Omental fat pad (tissue), 4 donors: ENCODE measurements around the gene ZBTB5. TPM values are rescaled to one million over a fixed set of nuclear protein-coding genes. Genes with fewer than 3 reads are reported as not detected.

Experiments
- ATAC-seq: fragments of 150-250 bp; one replicate; pipeline ENCODE4 v1.9.1; 2016; ENCODE audit warnings: mild to moderate bottlenecking, moderate library complexity; ENCODE audit not compliant: low FRiP score
- DNase-seq: peaks from one replicate; pipeline ENCODE4 v3.0.0-alpha.2; 2019; ENCODE audit warnings: low spot score
- CTCF ChIP-seq, 3 donors: fragments of 450-650 bp; IDR thresholded peaks; one replicate each; pipeline ENCODE4 v1.5.1; 2016 to 2017; ENCODE audit warnings: antibody characterized with exemption in 3 of 3, mild to moderate bottlenecking in 3 of 3, moderate library complexity in 2 of 3
- total RNA-seq, 4 donors: library from RNA; depleted of rRNA; stranded (reverse); fragments of >200 nt; gene quantifications; one replicate each; pipeline ENCODE4 v1.1.0, GENCODE V29; 2016

Gene ZBTB5
- total RNA-seq, 4 donors from 2014 or later: 7.4 to 8.7 (median 7.8) TPM

GRCh38 chr9:37499297-37499696 is 34.0 kb upstream of the ZBTB5 start:
- no peak for DNase-seq
- ATAC-seq: no peak
- TF ChIP-seq CTCF (IDR thresholded peaks at IDR 0.05): no peak

- no peak for TF ChIP-seq CTCF (IDR thresholded peaks at IDR 0.05)
- no peak for DNase-seq
- no peak for ATAC-seq
These were observed 33.2 kb upstream of the ZBTB5 start for GRCh38 chr9:37498457-37498856.

- TF ChIP-seq CTCF (IDR thresholded peaks at IDR 0.05): no peak
- ATAC-seq (no peak), DNase-seq (no peak)
These were observed 32.1 kb upstream of the ZBTB5 start for GRCh38 chr9:37497320-37497719.

GRCh38 chr9:37496020-37496419 is 30.8 kb upstream of the ZBTB5 start:
- TF ChIP-seq CTCF (IDR thresholded peaks at IDR 0.05): no peak
- DNase-seq: no peak
- no peak for ATAC-seq

- ATAC-seq (no peak), DNase-seq (no peak)
- no peak for TF ChIP-seq CTCF (IDR thresholded peaks at IDR 0.05)
These were observed 30.3 kb upstream of the ZBTB5 start for GRCh38 chr9:37495571-37495970.

- DNase-seq (no peak), ATAC-seq (no peak)
- no peak for TF ChIP-seq CTCF (IDR thresholded peaks at IDR 0.05)
These were observed 26.7 kb upstream of the ZBTB5 start for GRCh38 chr9:37491939-37492338.

- no peak for TF ChIP-seq CTCF (IDR thresholded peaks at IDR 0.05)
- ATAC-seq (peak; percentile 79), DNase-seq (no peak)
These were observed 21.6 kb upstream of the ZBTB5 start for GRCh38 chr9:37486616-37487548.
